Measurements from ENCODE around the gene SLC30A7. TPM values are rescaled to one million over a fixed set of nuclear protein-coding genes. Genes with fewer than 3 reads are reported as not detected.

The SLC30A7 gene
- total RNA-seq, 1 donor = 75.3 TPM

- DNase-seq (ENCODE audit: low read depth) = peak; percentile 23
- no peak overlapping the region for H3K4me3 ChIP-seq (ENCODE audit: low read depth, low read length)
- TF ChIP-seq, protein P1, sequence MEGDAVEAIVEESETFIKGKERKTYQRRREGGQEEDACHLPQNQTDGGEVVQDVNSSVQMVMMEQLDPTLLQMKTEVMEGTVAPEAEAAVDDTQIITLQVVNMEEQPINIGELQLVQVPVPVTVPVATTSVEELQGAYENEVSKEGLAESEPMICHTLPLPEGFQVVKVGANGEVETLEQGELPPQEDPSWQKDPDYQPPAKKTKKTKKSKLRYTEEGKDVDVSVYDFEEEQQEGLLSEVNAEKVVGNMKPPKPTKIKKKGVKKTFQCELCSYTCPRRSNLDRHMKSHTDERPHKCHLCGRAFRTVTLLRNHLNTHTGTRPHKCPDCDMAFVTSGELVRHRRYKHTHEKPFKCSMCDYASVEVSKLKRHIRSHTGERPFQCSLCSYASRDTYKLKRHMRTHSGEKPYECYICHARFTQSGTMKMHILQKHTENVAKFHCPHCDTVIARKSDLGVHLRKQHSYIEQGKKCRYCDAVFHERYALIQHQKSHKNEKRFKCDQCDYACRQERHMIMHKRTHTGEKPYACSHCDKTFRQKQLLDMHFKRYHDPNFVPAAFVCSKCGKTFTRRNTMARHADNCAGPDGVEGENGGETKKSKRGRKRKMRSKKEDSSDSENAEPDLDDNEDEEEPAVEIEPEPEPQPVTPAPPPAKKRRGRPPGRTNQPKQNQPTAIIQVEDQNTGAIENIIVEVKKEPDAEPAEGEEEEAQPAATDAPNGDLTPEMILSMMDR (IDR thresholded peaks at IDR 0.05; ENCODE audit: insufficient read depth, low read length) = no peak
Observed at GRCh38 chr1:101002551-101002950, 106.7 kb downstream of the SLC30A7 start.

DNA sequence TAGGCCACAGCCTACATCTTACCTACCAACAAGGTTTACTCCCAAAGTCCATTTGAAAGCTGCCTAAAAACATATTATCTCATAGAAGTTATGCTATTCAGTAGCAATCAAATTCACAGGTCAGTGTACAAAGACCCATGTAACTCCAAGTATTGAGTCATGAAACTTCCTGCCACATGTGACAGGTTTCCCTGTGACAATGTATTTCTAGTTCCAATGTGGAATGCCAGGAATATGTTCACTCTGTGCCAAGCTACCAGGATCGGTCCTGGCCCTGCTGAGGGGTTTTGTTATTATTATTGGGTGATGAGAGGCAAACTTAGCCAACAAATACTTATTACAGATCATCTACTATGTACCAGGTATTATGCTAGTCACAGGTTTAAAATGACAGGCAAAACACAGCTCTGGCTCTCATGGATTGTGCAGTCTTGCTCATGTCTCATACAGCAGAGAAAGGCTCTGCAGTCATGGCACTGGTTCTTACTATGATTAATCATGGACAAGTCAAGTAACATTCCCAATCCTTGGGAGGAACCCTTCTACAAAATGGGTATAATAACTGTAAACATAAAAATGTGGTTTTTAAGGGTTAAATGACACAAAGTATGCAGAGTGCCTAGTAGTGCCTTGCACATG is 107.2 kb downstream of the SLC30A7 start:
- H3K4me3 ChIP-seq (ENCODE audit: low read depth, low read length) = no peak overlapping the region
- TF ChIP-seq, protein P1 (IDR thresholded peaks at IDR 0.05; ENCODE audit: insufficient read depth, low read length) = no peak
- DNase-seq (ENCODE audit: low read depth) = no peak

GRCh38 chr1:101004061-101004460 is 108.2 kb downstream of the SLC30A7 start:
- H3K4me3 ChIP-seq (ENCODE audit: low read depth, low read length) = no peak overlapping the region
- TF ChIP-seq, protein P1 (IDR thresholded peaks at IDR 0.05; ENCODE audit: insufficient read depth, low read length) = no peak
- DNase-seq (ENCODE audit: low read depth) = peak; percentile 48

DNA sequence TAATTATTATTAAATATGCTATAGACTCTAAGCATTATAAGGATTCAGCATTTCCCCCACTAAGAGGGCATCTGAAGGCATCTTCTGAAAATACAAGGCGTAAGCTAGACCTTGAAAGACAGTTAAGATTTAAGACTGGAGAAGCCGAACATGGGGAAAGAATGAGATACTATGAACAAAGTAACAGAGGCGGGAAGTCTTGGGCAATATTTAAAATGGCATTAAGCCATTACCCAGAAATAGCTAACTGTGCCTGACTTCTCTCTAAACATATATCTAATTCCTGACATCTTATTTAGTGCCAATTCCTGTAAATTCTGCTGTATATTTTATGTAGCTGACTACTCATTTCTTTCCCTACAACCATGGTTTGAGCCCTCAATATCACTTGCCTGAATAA is 108.8 kb downstream of the SLC30A7 start:
- DNase-seq (ENCODE audit: low read depth) = peak; percentile 67
- H3K4me3 ChIP-seq (ENCODE audit: low read depth, low read length) = no peak overlapping the region
- TF ChIP-seq, protein P1 (IDR thresholded peaks at IDR 0.05; ENCODE audit: insufficient read depth, low read length) = no peak

DNA sequence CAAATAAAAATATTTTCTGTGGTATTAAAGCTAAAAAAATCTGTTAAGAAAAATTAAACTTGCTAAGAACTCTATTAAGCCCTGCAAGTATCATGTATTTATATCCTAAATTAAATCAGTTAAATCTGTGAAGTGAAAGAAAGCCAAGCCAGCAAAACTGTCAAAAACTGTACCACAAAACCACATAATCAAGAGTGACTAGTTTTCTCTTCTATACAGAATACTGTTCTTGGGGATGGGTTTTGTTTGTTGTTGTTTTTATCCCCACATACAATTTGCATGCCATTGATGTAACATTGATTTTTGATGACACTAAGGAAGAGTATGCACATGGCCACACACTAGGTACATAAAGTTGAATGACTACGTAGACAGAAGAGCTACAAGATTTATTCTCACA is 109.3 kb downstream of the SLC30A7 start:
- no peak overlapping the region for H3K4me3 ChIP-seq (ENCODE audit: low read depth, low read length)
- DNase-seq (ENCODE audit: low read depth) = no peak
- TF ChIP-seq, protein P1 (IDR thresholded peaks at IDR 0.05; ENCODE audit: insufficient read depth, low read length) = no peak

GRCh38 chr1:101005871-101006270 is 110.0 kb downstream of the SLC30A7 start:
- DNase-seq (ENCODE audit: low read depth) = no peak
- H3K4me3 ChIP-seq (ENCODE audit: low read depth, low read length) = no peak overlapping the region
- TF ChIP-seq, protein P1 (IDR thresholded peaks at IDR 0.05; ENCODE audit: insufficient read depth, low read length) = no peak

GRCh38 chr1:101006553-101006952 is 110.7 kb downstream of the SLC30A7 start:
- TF ChIP-seq, protein P1 (IDR thresholded peaks at IDR 0.05; ENCODE audit: insufficient read depth, low read length) = no peak
- H3K4me3 ChIP-seq (ENCODE audit: low read depth, low read length) = no peak overlapping the region
- no peak for DNase-seq (ENCODE audit: low read depth)

Data from fibroblast of the aortic adventitia (primary cell).